DND-41 (cell line): ENCODE data around the gene MAP4K5.

Experiments
- EZH2 ChIP-seq: IDR thresholded peaks from 3 replicates; pipeline ENCODE4 v1.6.1; 2012; ENCODE audit warnings: borderline replicate concordance, low read depth, mild to moderate bottlenecking, moderate library complexity, low read length, inconsistent platforms; ENCODE audit not compliant: severe bottlenecking
- TF ChIP-seq, protein P1 (sequence below): IDR thresholded peaks from 2 replicates; pipeline ENCODE4 v1.5.1; 2012; ENCODE audit warnings: borderline replicate concordance, low read length, moderate library complexity, mild to moderate bottlenecking; ENCODE audit not compliant: poor library complexity, severe bottlenecking; ENCODE audit errors: extremely low read depth

- TF ChIP-seq, protein P1, sequence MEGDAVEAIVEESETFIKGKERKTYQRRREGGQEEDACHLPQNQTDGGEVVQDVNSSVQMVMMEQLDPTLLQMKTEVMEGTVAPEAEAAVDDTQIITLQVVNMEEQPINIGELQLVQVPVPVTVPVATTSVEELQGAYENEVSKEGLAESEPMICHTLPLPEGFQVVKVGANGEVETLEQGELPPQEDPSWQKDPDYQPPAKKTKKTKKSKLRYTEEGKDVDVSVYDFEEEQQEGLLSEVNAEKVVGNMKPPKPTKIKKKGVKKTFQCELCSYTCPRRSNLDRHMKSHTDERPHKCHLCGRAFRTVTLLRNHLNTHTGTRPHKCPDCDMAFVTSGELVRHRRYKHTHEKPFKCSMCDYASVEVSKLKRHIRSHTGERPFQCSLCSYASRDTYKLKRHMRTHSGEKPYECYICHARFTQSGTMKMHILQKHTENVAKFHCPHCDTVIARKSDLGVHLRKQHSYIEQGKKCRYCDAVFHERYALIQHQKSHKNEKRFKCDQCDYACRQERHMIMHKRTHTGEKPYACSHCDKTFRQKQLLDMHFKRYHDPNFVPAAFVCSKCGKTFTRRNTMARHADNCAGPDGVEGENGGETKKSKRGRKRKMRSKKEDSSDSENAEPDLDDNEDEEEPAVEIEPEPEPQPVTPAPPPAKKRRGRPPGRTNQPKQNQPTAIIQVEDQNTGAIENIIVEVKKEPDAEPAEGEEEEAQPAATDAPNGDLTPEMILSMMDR, result no peak
- TF ChIP-seq EZH2, result no peak
Observed at GRCh38 chr14:50380455-50380854, 151.9 kb downstream of the MAP4K5 start.
